ENCODE measurements around the gene PDE4D.

Gene PDE4D

GRCh38 chr5:59266410-59266809 lies 627.1 kb downstream of the PDE4D start:
- Histone ChIP-seq H3K4me3 (no peak overlapping the region), H3K4me1 (no peaks in the 10 kb centered on the region), H3K27ac (no peak overlapping the region), H3K36me3 (no peaks in the 10 kb centered on the region), H3K27me3 (no peaks in the 10 kb centered on the region), H4K20me1 (no peaks in the 10 kb centered on the region), H3K9ac (no peak overlapping the region), H3K4me2 (no peak overlapping the region), H3K9me3 (no peaks in the 10 kb centered on the region)
- no peak for TF ChIP-seq Cebpa-rat (IDR thresholded peaks at IDR 0.05)

- Histone ChIP-seq H3K9me3 (no peaks in the 10 kb centered on the region), H3K9ac (no peak overlapping the region), H4K20me1 (no peaks in the 10 kb centered on the region), H3K4me2 (no peak overlapping the region), H3K36me3 (no peaks in the 10 kb centered on the region), H3K4me1 (no peaks in the 10 kb centered on the region), H3K27me3 (no peaks in the 10 kb centered on the region), H3K27ac (no peak overlapping the region), H3K4me3 (no peak overlapping the region)
- TF ChIP-seq Cebpa-rat (IDR thresholded peaks at IDR 0.05), result no peak
Measured at GRCh38 chr5:59264639-59265245, 628.8 kb downstream of the PDE4D start.

- no peak for TF ChIP-seq Cebpa-rat (IDR thresholded peaks at IDR 0.05)
- H3K27ac ChIP-seq, result no peak overlapping the region
- H3K4me2 ChIP-seq, result no peak overlapping the region
- no peaks in the 10 kb centered on the region for H4K20me1 ChIP-seq
- H3K4me3 ChIP-seq, result no peak overlapping the region
- H3K9ac ChIP-seq, result no peak overlapping the region
- H3K4me1 ChIP-seq, result no peaks in the 10 kb centered on the region
- no peaks in the 10 kb centered on the region for H3K36me3 ChIP-seq
- H3K27me3 ChIP-seq, result no peaks in the 10 kb centered on the region
- H3K9me3 ChIP-seq, result no peaks in the 10 kb centered on the region
Measured at GRCh38 chr5:59264013-59264412, 629.5 kb downstream of the PDE4D start.

GRCh38 chr5:59261969-59262368 lies 631.6 kb downstream of the PDE4D start:
- no peak overlapping the region for H3K4me2 ChIP-seq
- H3K36me3 ChIP-seq, result no peaks in the 10 kb centered on the region
- no peaks in the 10 kb centered on the region for H3K27me3 ChIP-seq
- H3K9me3 ChIP-seq, result no peaks in the 10 kb centered on the region
- no peak overlapping the region for H3K27ac ChIP-seq
- H3K4me3 ChIP-seq, result no peak overlapping the region
- H3K9ac ChIP-seq, result no peak overlapping the region
- no peak for TF ChIP-seq Cebpa-rat (IDR thresholded peaks at IDR 0.05)
- no peaks in the 10 kb centered on the region for H4K20me1 ChIP-seq
- H3K4me1 ChIP-seq, result no peaks in the 10 kb centered on the region

GRCh38 chr5:59260973-59261372 lies 632.6 kb downstream of the PDE4D start:
- no peaks in the 10 kb centered on the region for H3K27me3 ChIP-seq
- H3K4me1 ChIP-seq, result no peaks in the 10 kb centered on the region
- no peaks in the 10 kb centered on the region for H4K20me1 ChIP-seq
- no peak overlapping the region for H3K27ac ChIP-seq
- H3K4me3 ChIP-seq, result no peak overlapping the region
- no peak for TF ChIP-seq Cebpa-rat (IDR thresholded peaks at IDR 0.05)
- H3K9me3 ChIP-seq, result no peaks in the 10 kb centered on the region
- H3K4me2 ChIP-seq, result no peak overlapping the region
- H3K36me3 ChIP-seq, result no peaks in the 10 kb centered on the region
- H3K9ac ChIP-seq, result no peak overlapping the region

- H3K4me2 ChIP-seq, result no peak overlapping the region
- no peak overlapping the region for H3K9ac ChIP-seq
- no peak for TF ChIP-seq Cebpa-rat (IDR thresholded peaks at IDR 0.05)
- H3K27me3 ChIP-seq, result no peaks in the 10 kb centered on the region
- H3K4me3 ChIP-seq, result no peak overlapping the region
- no peaks in the 10 kb centered on the region for H3K36me3 ChIP-seq
- H3K9me3 ChIP-seq, result no peaks in the 10 kb centered on the region
- no peaks in the 10 kb centered on the region for H3K4me1 ChIP-seq
- no peak overlapping the region for H3K27ac ChIP-seq
- H4K20me1 ChIP-seq, result no peaks in the 10 kb centered on the region
Measured at GRCh38 chr5:59260200-59260599, 633.3 kb downstream of the PDE4D start.

GRCh38 chr5:59259237-59259636 lies 634.3 kb downstream of the PDE4D start:
- Histone ChIP-seq H3K27me3 (no peaks in the 10 kb centered on the region), H4K20me1 (no peaks in the 10 kb centered on the region), H3K27ac (no peak overlapping the region), H3K9ac (no peak overlapping the region), H3K9me3 (no peaks in the 10 kb centered on the region), H3K36me3 (no peaks in the 10 kb centered on the region), H3K4me1 (no peaks in the 10 kb centered on the region), H3K4me3 (no peak overlapping the region), H3K4me2 (no peak overlapping the region)
- no peak for TF ChIP-seq Cebpa-rat (IDR thresholded peaks at IDR 0.05)

- H3K27ac ChIP-seq, result no peak overlapping the region
- no peaks in the 10 kb centered on the region for H3K4me1 ChIP-seq
- H3K9me3 ChIP-seq, result no peaks in the 10 kb centered on the region
- no peak for TF ChIP-seq Cebpa-rat (IDR thresholded peaks at IDR 0.05)
- no peak overlapping the region for H3K4me2 ChIP-seq
- H3K36me3 ChIP-seq, result no peaks in the 10 kb centered on the region
- no peak overlapping the region for H3K9ac ChIP-seq
- no peaks in the 10 kb centered on the region for H3K27me3 ChIP-seq
- H4K20me1 ChIP-seq, result no peaks in the 10 kb centered on the region
- no peak overlapping the region for H3K4me3 ChIP-seq
Measured at GRCh38 chr5:59257488-59258400, 635.8 kb downstream of the PDE4D start.

GRCh38 chr5:59256331-59256730 lies 637.2 kb downstream of the PDE4D start:
- Histone ChIP-seq H3K4me3 (no peak overlapping the region), H3K36me3 (no peaks in the 10 kb centered on the region)
- no peak for TF ChIP-seq Cebpa-rat (IDR thresholded peaks at IDR 0.05)

GRCh38 chr5:59254055-59254687 lies 639.4 kb downstream of the PDE4D start:
- H3K27me3 ChIP-seq, result no peaks in the 10 kb centered on the region
- no peak overlapping the region for H3K4me2 ChIP-seq
- H4K20me1 ChIP-seq, result no peaks in the 10 kb centered on the region
- no peaks in the 10 kb centered on the region for H3K36me3 ChIP-seq
- no peak overlapping the region for H3K4me3 ChIP-seq
- no peaks in the 10 kb centered on the region for H3K9me3 ChIP-seq
- H3K9ac ChIP-seq, result no peak overlapping the region
- no peaks in the 10 kb centered on the region for H3K4me1 ChIP-seq
- no peak for TF ChIP-seq Cebpa-rat (IDR thresholded peaks at IDR 0.05)
- no peak overlapping the region for H3K27ac ChIP-seq

More at GRCh38 chr5:59256331-59256730, 637.2 kb downstream of the PDE4D start:
- Histone ChIP-seq H3K4me2 (no peak overlapping the region), H3K9me3 (no peaks in the 10 kb centered on the region), H4K20me1 (no peaks in the 10 kb centered on the region), H3K27ac (no peak overlapping the region), H3K27me3 (no peaks in the 10 kb centered on the region), H3K4me1 (no peaks in the 10 kb centered on the region), H3K9ac (no peak overlapping the region)
